ENCODE data around the gene DUSP7. TPM values are rescaled to one million over a fixed set of nuclear protein-coding genes. Genes with fewer than 3 reads are reported as not detected.
A peak's percentile ranks its signal among the peaks of the same experiment; 100 is the strongest.
"Not testable (repeated sequence)": the region's sequence is repeated elsewhere in the genome, so short reads cannot be mapped to it uniquely, and the experiment has no call there.

Gene DUSP7
- total RNA-seq, 4 donors from 2014 or later, result 2.2 to 8.2 (median 6.2) TPM

DNA sequence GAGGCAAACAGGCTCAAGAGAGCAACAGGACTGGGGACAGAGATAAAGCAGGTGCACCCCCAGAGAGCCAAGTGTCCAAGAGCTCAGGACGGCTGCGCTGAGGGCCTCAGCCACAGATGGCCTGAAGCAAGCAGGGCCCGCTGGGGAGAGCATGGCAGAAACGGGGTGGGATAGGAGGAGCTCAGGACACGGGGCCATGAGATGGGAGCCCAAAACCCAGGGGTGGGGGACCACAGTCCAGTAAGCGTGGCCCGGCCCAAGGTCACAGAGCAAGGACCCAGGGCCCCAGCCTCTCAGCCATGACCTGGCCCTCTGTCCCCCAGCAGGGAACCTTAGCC, 9.5 kb downstream of the DUSP7 start:
- H3K27ac ChIP-seq, result peak overlapping the region in 1 of 4 donors; percentile 22
- in situ Hi-C loops (cut with MboI; ENCODE audit: low pct_ligation_motif_present in 1 of 4, low pct_unique_long_range_greater_than_20kb in 1 of 4, low sequenced_read_pairs in 3 of 4), result no loop called here

GRCh38 chr3:52046186-52046901, 10.0 kb downstream of the DUSP7 start:
- H3K27ac ChIP-seq, result no peak overlapping the region

More for the DNA sequence above, 9.5 kb downstream of the DUSP7 start:
- no peak for DNase-seq
- Histone ChIP-seq H3K4me1 (peaks cover 0 to 3% (median 2%) of the 10 kb centered on the region in 4 donors), H3K4me3 (no peak overlapping the region), H3K9me3 (no peaks in the 10 kb centered on the region), H3K36me3 (peaks cover 0 to 16% (median 6%) of the 10 kb centered on the region in 4 donors), H3K27me3 (no peaks in the 10 kb centered on the region)
- WGBS, 2 donors (ENCODE audit: low coverage in 1 of 2), result 87 to 91% methylated on average over 5 to 7 of the region's 7 CpGs
- TF ChIP-seq CTCF (IDR thresholded peaks at IDR 0.05) (no peak), EP300 (IDR thresholded peaks at IDR 0.05; ENCODE audit: low read depth) (no peak), POLR2A (IDR thresholded peaks at IDR 0.05) (no peak), POLR2AphosphoS5 (IDR thresholded peaks at IDR 0.05) (no peak)
- intact Hi-C loops (cut with DNase I; ENCODE audit: low total_unique reads), result no loop called here

GRCh38 chr3:52044869-52045619, 11.3 kb downstream of the DUSP7 start:
- H3K4me3 ChIP-seq, result no peak overlapping the region
- no peak overlapping the region for H3K27ac ChIP-seq
- 86 to 100% methylated on average over 1 to 18 of the region's 18 CpGs for WGBS, 2 donors (ENCODE audit: low coverage in 1 of 2)
- in situ Hi-C loops (cut with MboI; ENCODE audit: low pct_ligation_motif_present in 1 of 4, low pct_unique_long_range_greater_than_20kb in 1 of 4, low sequenced_read_pairs in 3 of 4), result no loop called here
- H3K36me3 ChIP-seq, result peaks cover 0 to 6% (median 2%) of the 10 kb centered on the region in 4 donors
- no peak for DNase-seq
- intact Hi-C loops (cut with DNase I; ENCODE audit: low total_unique reads), result no loop called here
- no peaks in the 10 kb centered on the region for H3K9me3 ChIP-seq
- no peaks in the 10 kb centered on the region for H3K27me3 ChIP-seq
- H3K4me1 ChIP-seq, result no peaks in the 10 kb centered on the region
- TF ChIP-seq POLR2A (IDR thresholded peaks at IDR 0.05) (no peak), CTCF (IDR thresholded peaks at IDR 0.05) (no peak), EP300 (IDR thresholded peaks at IDR 0.05; ENCODE audit: low read depth) (no peak), POLR2AphosphoS5 (IDR thresholded peaks at IDR 0.05) (no peak)

More at GRCh38 chr3:52046186-52046901, 10.0 kb downstream of the DUSP7 start:
- H3K9me3 ChIP-seq, result no peaks in the 10 kb centered on the region
- WGBS, 2 donors (ENCODE audit: low coverage in 1 of 2), result 77% methylated on average over 12 of the region's 12 CpGs; no CpG with 5 or more reads in 1 of the 2 donors
- intact Hi-C loops (cut with DNase I; ENCODE audit: low total_unique reads) (no loop called here), in situ Hi-C loops (cut with MboI; ENCODE audit: low pct_ligation_motif_present in 1 of 4, low pct_unique_long_range_greater_than_20kb in 1 of 4, low sequenced_read_pairs in 3 of 4) (no loop called here)
- no peak overlapping the region for H3K4me3 ChIP-seq
- peaks cover 0 to 16% (median 6%) of the 10 kb centered on the region in 4 donors for H3K36me3 ChIP-seq
- no peaks in the 10 kb centered on the region for H3K4me1 ChIP-seq
- no peak for TF ChIP-seq POLR2A (IDR thresholded peaks at IDR 0.05)
- TF ChIP-seq EP300 (IDR thresholded peaks at IDR 0.05; ENCODE audit: low read depth), result no peak
- no peak for TF ChIP-seq POLR2AphosphoS5 (IDR thresholded peaks at IDR 0.05)
- TF ChIP-seq CTCF (IDR thresholded peaks at IDR 0.05), result no peak
- DNase-seq, result no peak
- H3K27me3 ChIP-seq, result no peaks in the 10 kb centered on the region

- TF ChIP-seq EP300 (IDR thresholded peaks at IDR 0.05; ENCODE audit: low read depth) (no peak), POLR2AphosphoS5 (IDR thresholded peaks at IDR 0.05) (no peak), POLR2A (IDR thresholded peaks at IDR 0.05) (no peak)
- WGBS, 2 donors (ENCODE audit: low coverage in 1 of 2), result 78 to 83% methylated on average over 4 to 6 of the region's 6 CpGs
- H3K4me3 ChIP-seq, result no peak overlapping the region
- H3K36me3 ChIP-seq, result no peaks in the 10 kb centered on the region
- H3K9me3 ChIP-seq, result no peaks in the 10 kb centered on the region
- no peak overlapping the region for H3K27ac ChIP-seq
- DNase-seq, result no peak
- no peaks in the 10 kb centered on the region for H3K27me3 ChIP-seq
- intact Hi-C loops (cut with DNase I; ENCODE audit: low total_unique reads), result no loop called here
- no peaks in the 10 kb centered on the region for H3K4me1 ChIP-seq
- in situ Hi-C loops (cut with MboI; ENCODE audit: low pct_ligation_motif_present in 1 of 4, low pct_unique_long_range_greater_than_20kb in 1 of 4, low sequenced_read_pairs in 3 of 4), result no loop called here
These were observed 12.6 kb downstream of the DUSP7 start for GRCh38 chr3:52043750-52044149.

GRCh38 chr3:52043039-52043438, 13.3 kb downstream of the DUSP7 start:
- H3K27me3 ChIP-seq; H3K4me1 ChIP-seq; H3K4me3 ChIP-seq; in situ Hi-C loops (cut with MboI; ENCODE audit: low pct_ligation_motif_present in 1 of 4, low pct_unique_long_range_greater_than_20kb in 1 of 4, low sequenced_read_pairs in 3 of 4); H3K9me3 ChIP-seq; H3K27ac ChIP-seq; intact Hi-C loops (cut with DNase I; ENCODE audit: low total_unique reads); DNase-seq; H3K36me3 ChIP-seq: not testable (repeated sequence)
- WGBS, 2 donors (ENCODE audit: low coverage in 1 of 2), result 100% methylated on average over 1 of the region's 1 CpG

All from transverse colon (tissue), 4 donors.